ENCODE measurements around the gene UNC80.
"Not testable (repeated sequence)": the region's sequence is repeated elsewhere in the genome, so short reads cannot be mapped to it uniquely, and the experiment has no call there.

The UNC80 gene

DNA sequence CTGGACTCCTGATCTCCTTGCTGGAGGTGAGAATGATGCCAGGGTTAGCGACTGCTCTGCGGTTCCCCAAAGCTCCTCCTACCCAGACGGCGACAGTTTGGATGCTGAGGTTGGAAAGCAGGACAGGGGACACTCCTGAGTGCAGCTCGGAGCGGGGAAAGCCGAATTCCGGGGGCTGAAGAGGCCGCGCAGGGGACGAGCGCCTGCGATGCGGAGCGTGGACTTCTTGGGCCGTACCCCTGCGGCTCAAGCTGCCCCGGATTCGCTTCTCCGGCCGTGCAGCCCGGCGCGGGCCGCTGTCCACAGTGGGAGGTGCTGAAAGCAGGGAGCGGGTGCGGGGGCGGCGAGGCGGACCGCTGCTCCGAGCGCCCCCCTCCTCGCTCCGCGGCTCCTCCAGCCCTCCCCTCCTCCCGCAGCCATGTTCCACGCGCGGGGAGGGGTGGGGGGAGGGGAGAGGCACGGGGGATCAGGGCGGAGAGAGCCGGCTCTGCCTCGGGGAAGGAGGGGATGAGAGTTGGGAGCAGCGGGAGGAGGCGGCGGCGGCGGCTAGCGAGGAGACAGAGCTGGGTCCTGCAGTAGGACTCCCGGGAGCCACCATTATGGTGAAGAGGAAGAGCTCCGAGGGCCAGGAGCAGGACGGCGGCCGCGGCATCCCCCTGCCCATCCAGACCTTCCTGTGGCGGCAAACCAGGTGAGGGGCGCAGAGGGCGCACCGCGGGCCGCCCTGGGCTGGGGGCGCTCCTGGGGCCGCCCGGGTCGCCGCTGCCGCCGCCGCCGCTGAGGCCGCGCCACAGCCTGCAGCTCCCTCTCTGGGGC lies at the start of gene UNC80:
Gene UNC80 (plus strand): TSS at position 359 of the 816 bp plus-strand sequence. CDS start 241 bp downstream, at position 600.
- peak in 1 of 2 experiments; percentile 3 for DNase-seq

- DNase-seq, result no peak
These were observed 45.3 kb upstream of the UNC80 start for GRCh38 chr2:209726311-209726710.

DNA sequence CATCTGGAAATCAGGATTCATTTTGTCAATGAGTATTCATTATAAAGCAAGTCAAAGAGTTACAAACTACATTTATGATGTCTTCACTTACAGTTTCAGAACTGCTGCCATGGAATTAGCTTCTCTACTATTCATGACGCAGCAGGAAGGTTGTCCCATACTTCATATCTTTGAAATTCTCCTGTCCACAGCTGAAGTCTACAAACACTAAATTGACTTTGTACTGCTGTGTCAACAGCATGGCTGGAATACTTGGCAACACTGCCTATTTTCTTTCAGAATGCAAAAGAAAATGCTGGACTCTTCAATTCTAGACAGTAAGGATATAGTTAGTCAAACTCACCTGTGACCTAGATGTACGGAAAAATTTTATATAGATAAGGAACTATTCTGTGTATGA lies 44.6 kb upstream of the UNC80 start:
- DNase-seq, result no peak

DNA sequence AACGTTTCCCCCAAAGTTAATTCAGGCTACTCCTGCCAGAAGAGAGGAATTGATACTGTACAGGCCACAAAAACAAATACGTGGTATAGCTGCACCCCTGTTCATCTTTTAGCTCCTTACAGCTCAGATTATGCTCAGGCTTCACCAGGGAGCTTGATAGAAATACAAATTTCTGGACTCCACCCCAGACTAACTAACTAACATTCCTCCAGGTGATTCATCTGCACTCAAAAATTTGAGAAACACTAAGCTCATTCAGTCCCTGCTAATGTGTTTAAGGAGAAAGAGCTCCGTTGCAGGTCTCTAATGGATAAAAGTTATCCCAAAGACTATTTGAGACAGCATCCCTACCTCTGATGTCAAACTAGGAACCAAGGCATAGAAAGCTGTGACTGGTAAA lies 36.8 kb upstream of the UNC80 start:
- no peak for DNase-seq

GRCh38 chr2:209741953-209742352 lies 29.7 kb upstream of the UNC80 start:
- no peak for DNase-seq

DNA sequence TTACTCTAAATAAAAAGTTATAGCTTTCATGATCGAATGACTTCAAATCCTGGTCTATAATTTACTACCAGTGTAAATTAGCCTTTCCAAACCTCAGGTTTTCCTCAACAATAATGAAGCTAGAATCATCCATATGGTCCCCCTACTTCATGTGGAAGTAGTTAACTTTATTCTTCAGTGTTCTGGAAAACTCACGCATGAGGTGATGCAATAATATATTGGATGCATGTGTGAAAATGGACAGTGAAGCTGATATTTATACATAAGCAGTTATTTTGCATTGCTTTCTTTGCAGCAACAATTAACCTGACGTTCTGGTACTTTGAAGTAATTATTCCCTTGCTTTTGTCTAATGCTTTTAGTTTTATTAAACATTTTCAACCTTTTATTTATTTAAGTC lies 18.6 kb upstream of the UNC80 start:
- no peak for DNase-seq

DNA sequence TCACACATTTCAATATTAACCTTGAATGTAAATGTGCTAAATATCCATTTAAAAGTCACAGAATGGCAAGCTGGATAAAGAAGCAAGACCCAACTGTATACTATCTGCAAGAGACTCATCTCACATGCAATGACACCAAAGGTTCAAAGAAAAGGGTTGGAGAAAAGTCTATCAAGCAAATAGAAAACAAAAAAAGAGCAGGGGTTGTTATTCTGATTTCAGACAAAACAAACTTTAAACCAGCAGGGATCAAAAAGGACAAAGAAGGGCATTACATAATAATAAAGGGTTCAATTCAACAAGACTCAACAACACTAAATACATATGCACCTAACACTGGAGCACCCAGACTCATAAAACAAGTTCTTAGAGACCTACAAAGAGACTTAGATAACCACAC lies 14.5 kb upstream of the UNC80 start:
- no peak for DNase-seq

- DNase-seq, result no peak
These were observed 10.1 kb upstream of the UNC80 start for GRCh38 chr2:209761566-209761965.

DNA sequence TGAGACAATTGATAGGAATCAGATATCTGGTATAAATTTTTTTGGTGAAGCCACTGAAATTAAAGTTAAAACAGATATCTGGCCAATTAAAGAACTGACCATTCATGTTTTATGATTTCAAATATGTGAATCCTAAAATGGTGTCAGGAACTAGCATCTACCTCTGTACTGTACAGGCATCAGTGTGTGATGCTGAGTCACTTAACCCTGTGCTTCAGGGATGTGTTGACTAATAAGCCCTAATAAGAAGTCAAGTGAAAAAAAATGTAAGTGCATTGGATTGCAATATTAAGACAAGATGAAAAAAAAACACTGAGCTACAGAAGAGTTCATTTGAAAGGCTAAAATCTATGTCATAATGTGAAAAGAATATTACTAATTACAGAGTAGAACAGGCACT lies 9.1 kb upstream of the UNC80 start:
- DNase-seq, result no peak

DNA sequence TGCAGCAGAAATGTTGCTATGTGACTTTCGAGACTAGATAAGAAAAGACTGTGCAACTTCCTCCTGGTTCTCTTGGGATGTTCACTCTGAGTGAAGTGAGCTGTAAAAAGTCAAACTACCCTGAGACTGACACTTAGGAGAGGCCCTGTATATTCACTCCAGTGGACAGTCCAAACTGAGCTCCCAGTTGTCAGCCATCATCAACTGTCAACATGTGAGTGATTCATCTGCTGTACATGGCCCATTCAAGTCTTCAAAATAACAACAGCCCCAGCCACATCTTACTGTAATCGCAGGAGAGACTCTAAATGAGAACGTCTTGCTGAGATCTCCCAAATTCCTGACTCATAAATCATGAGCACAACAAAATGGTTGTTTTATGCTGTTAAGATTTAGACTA lies 8.5 kb upstream of the UNC80 start:
- no peak for DNase-seq

GRCh38 chr2:209766613-209767012 lies 5.0 kb upstream of the UNC80 start:
- DNase-seq, result no peak

DNA sequence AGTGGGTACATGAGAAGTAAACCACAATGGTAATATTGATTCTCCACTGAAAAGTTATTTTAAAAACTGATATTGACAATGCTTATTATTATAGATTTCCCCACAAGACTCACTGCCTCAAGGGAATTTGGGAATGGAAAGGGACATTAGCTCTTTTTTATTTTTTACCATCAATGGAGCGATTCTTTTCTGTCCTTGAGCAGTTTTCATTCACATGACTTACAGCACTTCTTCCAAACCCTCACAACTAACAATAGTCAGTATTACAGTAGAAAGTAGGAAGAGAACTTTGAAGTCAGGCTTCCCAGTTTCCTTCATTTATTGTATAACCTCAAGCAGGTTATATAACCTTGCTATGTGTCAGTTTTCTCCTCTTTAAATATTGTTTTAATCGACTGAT lies 4.3 kb upstream of the UNC80 start:
- no peak for DNase-seq

GRCh38 chr2:209768557-209768956 lies 3.1 kb upstream of the UNC80 start:
- DNase-seq, result no peak

DNA sequence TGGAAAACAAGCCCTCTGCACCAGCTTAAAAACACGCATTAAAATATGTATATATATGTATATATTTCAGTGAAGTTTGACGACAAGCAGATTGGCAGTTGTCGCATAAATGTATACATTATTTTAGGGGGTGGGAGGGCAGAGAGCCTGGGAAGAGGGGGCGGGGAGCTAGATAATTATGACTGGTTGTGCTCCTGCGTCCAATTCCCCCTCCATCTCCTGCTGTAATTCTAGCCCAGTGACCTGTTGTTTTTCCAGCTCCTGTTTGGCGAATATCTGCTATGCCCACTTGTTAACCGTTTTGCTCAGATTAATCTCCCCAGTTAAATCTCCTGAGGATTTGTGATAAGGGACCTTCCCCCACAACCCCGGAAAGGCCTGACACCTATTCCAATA lies 656 bp downstream of the UNC80 start:
- DNase-seq, result no peak

- no peak for DNase-seq
These were observed 1.7 kb downstream of the UNC80 start for GRCh38 chr2:209773377-209773776.

GRCh38 chr2:209787416-209787815 lies 15.8 kb downstream of the UNC80 start:
- no peak for DNase-seq

DNA sequence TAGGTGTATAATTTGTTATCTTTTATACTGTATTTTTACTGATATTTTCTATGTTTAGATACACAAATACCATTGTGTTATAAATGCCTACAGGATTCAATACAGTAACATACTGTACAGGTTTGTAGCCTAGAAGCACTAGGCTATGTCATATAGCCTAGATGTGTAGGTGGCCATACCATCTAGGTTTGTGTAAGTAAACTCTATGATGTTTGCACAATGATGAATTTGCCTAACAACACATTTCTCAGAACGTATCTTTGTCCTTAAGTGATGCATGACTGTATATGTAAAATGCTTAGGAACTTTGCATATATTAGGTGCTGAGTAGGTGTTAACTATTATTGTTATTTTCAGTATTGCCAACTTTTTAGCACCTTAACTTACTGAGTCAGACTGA lies 17.3 kb downstream of the UNC80 start:
- no peak for DNase-seq

DNA sequence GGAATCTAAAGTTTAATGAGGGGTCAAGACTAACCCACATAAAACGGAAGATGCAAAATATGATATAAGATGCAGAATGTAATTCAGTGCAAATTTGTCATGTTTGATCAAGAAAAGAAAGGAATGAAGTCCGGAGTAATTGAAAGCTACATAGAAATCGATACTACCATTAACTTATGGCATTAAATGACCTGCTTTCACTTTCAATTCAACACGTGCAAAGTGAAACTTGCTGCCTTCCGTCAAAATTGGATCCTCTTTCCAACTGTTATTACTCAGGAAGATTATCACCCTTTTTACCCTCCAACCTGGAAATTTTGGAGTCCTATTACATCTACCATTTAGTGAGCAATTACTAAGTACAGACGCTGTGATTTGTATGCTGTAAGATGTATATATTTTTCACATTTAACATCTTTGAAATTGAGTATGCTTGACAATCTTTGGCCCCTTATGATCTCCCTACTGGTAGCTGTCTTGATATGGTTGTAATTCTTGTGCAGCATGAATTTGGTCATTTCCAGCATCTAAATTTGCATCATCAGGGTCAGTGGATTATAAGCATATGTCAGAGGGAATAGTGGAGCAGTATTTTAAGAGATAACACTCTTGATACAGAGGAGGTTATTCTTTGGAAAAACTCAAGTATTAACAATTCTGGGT lies 18.6 kb downstream of the UNC80 start:
- no peak for DNase-seq

GRCh38 chr2:209791151-209791550 lies 19.5 kb downstream of the UNC80 start:
- DNase-seq, result no peak

DNA sequence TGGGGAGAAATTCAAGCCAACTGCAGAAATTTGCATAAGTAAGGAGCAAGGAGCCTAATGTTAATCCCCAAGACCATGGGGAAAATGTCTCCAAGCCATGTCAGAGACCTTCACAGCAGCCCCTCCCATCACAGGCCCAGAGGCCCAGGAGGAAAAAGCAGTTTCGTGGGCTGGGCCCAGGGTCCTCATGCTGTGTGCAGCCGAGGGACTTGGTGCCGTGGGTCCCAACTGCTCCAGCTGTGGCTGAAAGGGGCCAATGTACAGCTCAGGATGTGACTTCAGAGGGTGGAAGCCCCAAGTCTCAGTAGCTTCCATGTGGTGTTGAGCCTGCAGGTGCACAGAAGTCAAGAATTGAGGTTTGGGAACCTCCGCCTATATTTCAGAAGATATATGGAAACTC lies 23.8 kb downstream of the UNC80 start:
- not testable (repeated sequence) for DNase-seq

GRCh38 chr2:209805351-209805750 lies 33.7 kb downstream of the UNC80 start:
- no peak for DNase-seq

DNA sequence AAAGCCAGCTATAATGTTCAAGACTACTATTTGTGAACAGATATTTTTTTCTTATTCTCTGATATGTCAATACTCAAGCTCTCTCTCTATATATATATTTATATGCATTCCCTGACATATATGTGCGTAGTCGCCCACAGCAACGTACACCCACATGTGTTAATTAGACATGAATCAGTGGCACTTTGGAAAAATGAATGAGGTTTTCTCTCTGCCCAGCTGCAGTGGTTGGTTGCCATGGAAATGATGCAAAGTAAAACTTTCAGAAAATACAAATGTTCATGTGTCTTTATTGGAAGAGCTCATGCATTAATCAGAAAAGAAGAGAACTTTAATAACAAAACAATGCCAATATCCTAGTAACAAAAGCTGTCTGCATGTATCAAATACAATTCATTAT lies 34.7 kb downstream of the UNC80 start:
- DNase-seq, result no peak

DNA sequence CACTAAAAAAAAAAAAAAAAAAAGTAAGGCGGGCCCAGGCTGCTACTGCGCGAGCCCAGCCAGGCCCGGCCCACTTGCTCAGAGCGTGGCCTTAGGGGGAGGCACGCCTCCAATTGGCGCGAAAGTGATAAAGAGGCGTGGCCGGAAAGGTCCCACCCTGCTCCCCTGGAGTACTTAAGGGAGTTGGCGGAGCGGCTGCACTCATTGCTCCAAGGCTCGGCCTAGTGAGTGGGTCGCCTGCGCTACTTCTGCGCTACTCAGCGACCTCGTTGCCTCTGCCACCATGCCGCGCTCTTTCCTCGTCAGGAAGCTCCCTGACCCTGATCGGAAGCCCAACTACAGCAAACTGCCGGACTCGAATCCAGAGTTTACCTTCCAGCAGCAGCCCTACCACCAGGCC lies 36.9 kb downstream of the UNC80 start:
- DNase-seq, result no peak

DNA sequence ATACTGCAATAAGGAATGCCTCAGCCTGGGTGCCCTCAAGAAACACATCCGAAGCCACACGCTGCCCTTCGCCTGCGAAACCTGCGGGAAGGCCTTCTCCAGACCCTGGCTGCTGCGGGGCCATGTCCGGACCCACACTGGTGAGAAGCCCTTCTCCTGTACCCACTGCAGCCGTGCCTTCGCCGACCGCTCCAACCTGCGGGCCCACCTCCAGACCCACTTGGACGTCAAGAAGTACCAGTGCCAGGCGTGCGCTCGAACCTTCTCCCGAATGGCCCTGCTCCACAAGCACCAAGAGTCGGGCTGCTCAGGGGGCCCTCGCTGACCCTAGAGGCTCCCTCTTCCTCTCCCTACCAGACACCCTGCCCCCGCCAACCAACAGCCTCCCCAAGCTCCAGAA lies 37.6 kb downstream of the UNC80 start:
- no peak for DNase-seq

GRCh38 chr2:209817844-209818271 lies 46.2 kb downstream of the UNC80 start:
- no peak for DNase-seq
